Measurements from ENCODE around the gene ANO8. TPM values are rescaled to one million over a fixed set of nuclear protein-coding genes. Genes with fewer than 3 reads are reported as not detected.
"Not testable (repeated sequence)": the region's sequence is repeated elsewhere in the genome, so short reads cannot be mapped to it uniquely, and the experiment has no call there.

Gene ANO8
- total RNA-seq, 1 donor from 2014 or later: 29.6 TPM

GRCh38 chr19:17286752-17287151 lies 47.9 kb downstream of the ANO8 start:
- DNase-seq: no peak

GRCh38 chr19:17286263-17286662 lies 48.4 kb downstream of the ANO8 start:
- no peak for DNase-seq

GRCh38 chr19:17285415-17286135 lies 49.1 kb downstream of the ANO8 start:
- no peak for DNase-seq

- no peak for DNase-seq
Measured at GRCh38 chr19:17283504-17283996, 51.1 kb downstream of the ANO8 start.

GRCh38 chr19:17282488-17283125 lies 52.0 kb downstream of the ANO8 start:
- peak; percentile 60 for DNase-seq

- no peak for DNase-seq
Measured at GRCh38 chr19:17281391-17282304, 53.0 kb downstream of the ANO8 start, which contains the start of gene ANKLE1. TSS of gene ANKLE1 (plus strand) at chr19:17281901. CDS start at chr19:17281921, 20 bp downstream.

GRCh38 chr19:17279436-17279835 lies 55.2 kb downstream of the ANO8 start:
- DNase-seq: no peak

GRCh38 chr19:17275441-17276175 lies 59.0 kb downstream of the ANO8 start:
- DNase-seq: no peak

GRCh38 chr19:17274892-17275291 lies 59.8 kb downstream of the ANO8 start:
- not testable (repeated sequence) for DNase-seq

Other genes with a start within 250 kb of the ANO8 start
- gene USE1, start 119.5 kb downstream of the ANO8 start, total RNA-seq: 10.1 TPM
- gene OCEL1, start 108.6 kb downstream of the ANO8 start, total RNA-seq: 1.4 TPM
- 9.8 TPM for gene NR2F6, start 88.9 kb downstream of the ANO8 start, total RNA-seq
- gene USHBP1, start 70.1 kb downstream of the ANO8 start, total RNA-seq: 0.47 TPM
- 59.0 TPM for gene BABAM1, start 67.4 kb downstream of the ANO8 start, total RNA-seq
- gene ANKLE1, start 53.0 kb downstream of the ANO8 start, total RNA-seq: 0.94 TPM
- 20.6 TPM for gene ABHD8, start 31.4 kb downstream of the ANO8 start, total RNA-seq
- gene MRPL34, start 29.0 kb downstream of the ANO8 start, total RNA-seq: 9.0 TPM
- gene DDA1, start 25.3 kb downstream of the ANO8 start, total RNA-seq: 10.0 TPM
- gene GTPBP3, start 2.7 kb upstream of the ANO8 start, total RNA-seq: 23.2 TPM
- 0.94 TPM for gene PLVAP, start 42.5 kb upstream of the ANO8 start, total RNA-seq
- gene CCDC194, start 59.3 kb upstream of the ANO8 start, total RNA-seq: not detected
- gene BST2, start 70.8 kb upstream of the ANO8 start, total RNA-seq: 3.3 TPM
- gene MVB12A, start 85.2 kb upstream of the ANO8 start, total RNA-seq: 19.3 TPM
- 0.94 TPM for gene TMEM221, start 113.8 kb upstream of the ANO8 start, total RNA-seq
- not detected for gene NXNL1, start 126.1 kb upstream of the ANO8 start, total RNA-seq
- gene SLC27A1, start 135.7 kb upstream of the ANO8 start, total RNA-seq: 14.2 TPM
- gene PGLS, start 176.8 kb upstream of the ANO8 start, total RNA-seq: 36.3 TPM
- gene COLGALT1, start 220.8 kb upstream of the ANO8 start, total RNA-seq: 20.7 TPM